BLaER1 treated with 17β-estradiol and CSF1 and Interleukin-3, amounts not matched to agents 10 nM and 100 nM (cell line): Measurements from ENCODE around the gene SCFD2.

Experiments
- H3K27ac ChIP-seq, 11 experiments: shearing (Covaris generic); formaldehyde crosslinking; 2 replicates each; pipeline ENCODE4 v1.8.1; 2022
- H3K27me3 ChIP-seq, 11 experiments: shearing (Covaris generic); formaldehyde crosslinking; 2 replicates each; pipeline ENCODE4 v1.8.1; 2022
- H3K36me3 ChIP-seq, 11 experiments: shearing (Covaris generic); formaldehyde crosslinking; 2 replicates each; pipeline ENCODE4 v1.8.1; 2022
- H3K4me1 ChIP-seq, 10 experiments: shearing (Covaris generic); formaldehyde crosslinking; 2 replicates each; pipeline ENCODE4 v1.8.1; 2022
- H3K4me2 ChIP-seq, 11 experiments: shearing (Covaris generic); formaldehyde crosslinking; 2 replicates each; pipeline ENCODE4 v1.8.1; 2022
- H3K4me3 ChIP-seq, 10 experiments: shearing (Covaris generic); formaldehyde crosslinking; 2 replicates each; pipeline ENCODE4 v1.8.1; 2022
- H3K9ac ChIP-seq, 11 experiments: shearing (Covaris generic); formaldehyde crosslinking; 2 replicates each; pipeline ENCODE4 v1.8.1; 2022
- H3K9me3 ChIP-seq, 11 experiments: shearing (Covaris generic); formaldehyde crosslinking; replicated peaks in 1 of 11; 2 replicates each; pipeline ENCODE4 v1.8.1; 2022
- H4K20me1 ChIP-seq, 11 experiments: shearing (Covaris generic); formaldehyde crosslinking; 2 replicates each; pipeline ENCODE4 v1.8.1; 2022
- Cebpa-rat ChIP-seq, 11 experiments: shearing (Covaris generic); IDR thresholded peaks; 2 replicates each; pipeline ENCODE4 v1.8.1; 2022

SCFD2 gene

DNA sequence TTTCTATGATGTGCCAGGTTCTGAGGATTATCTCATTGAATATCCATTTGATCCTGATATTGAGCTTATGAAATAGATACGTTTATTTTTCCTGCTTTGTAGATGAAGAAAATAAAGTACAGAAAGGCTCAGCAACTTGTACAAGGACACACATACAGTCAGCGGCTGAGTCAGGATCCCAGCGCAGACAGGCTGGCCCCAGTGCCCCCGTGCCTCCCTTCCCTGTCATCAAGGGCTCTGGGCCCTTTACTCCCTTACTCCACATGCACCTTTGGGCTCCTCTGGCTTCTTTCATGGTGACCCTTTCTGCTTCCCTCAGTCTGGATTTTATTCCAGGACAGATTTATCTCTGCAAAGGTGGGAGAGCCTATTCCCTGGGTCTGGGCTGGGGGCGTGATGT, 490.9 kb downstream of the SCFD2 start:
- H3K4me1 ChIP-seq: peaks cover 0 to 15% (median 8%) of the 10 kb centered on the region in 10 experiments; a peak in 13 of 20 replicates
- peaks cover 6 to 40% (median 19%) of the 10 kb centered on the region in 11 experiments; a peak in 16 of 22 replicates for H3K36me3 ChIP-seq
- TF ChIP-seq Cebpa-rat (IDR thresholded peaks at IDR 0.05): no peak
- H4K20me1 ChIP-seq: no peaks in the 10 kb centered on the region
- no peak overlapping the region for H3K4me2 ChIP-seq
- no peak overlapping the region for H3K27ac ChIP-seq
- no peak overlapping the region for H3K9ac ChIP-seq
- H3K4me3 ChIP-seq: no peak overlapping the region
- H3K9me3 ChIP-seq: no peaks in the 10 kb centered on the region
- no peaks in the 10 kb centered on the region for H3K27me3 ChIP-seq

DNA sequence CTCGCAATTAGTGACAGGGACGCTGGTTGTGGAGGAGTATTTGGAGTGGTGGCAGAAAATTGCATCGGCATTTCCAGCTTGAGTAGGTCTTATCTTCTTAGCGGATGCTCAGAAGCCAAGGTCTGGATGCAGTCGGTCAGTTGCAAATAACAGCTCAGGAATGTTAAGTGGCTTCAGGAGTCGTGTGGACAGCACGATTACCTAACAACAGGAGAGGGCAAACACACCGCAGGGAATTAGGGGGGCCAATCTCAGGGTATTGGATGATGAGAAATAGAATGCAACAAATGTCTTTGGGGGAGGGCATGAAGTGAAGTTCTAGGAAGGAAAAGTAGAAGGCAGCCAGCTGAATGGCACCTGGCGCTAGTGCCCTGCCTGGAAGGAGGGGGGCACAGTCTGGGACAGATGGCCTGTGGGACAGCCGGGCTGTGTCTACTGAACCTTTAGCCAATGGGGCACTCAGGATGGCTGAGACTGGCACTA, 492.0 kb downstream of the SCFD2 start:
- no peaks in the 10 kb centered on the region for H3K27me3 ChIP-seq
- no peaks in the 10 kb centered on the region for H4K20me1 ChIP-seq
- no peak overlapping the region for H3K4me3 ChIP-seq
- no peak overlapping the region for H3K9ac ChIP-seq
- peaks cover 6 to 40% (median 19%) of the 10 kb centered on the region in 11 experiments; a peak in 16 of 22 replicates for H3K36me3 ChIP-seq
- no peaks in the 10 kb centered on the region for H3K9me3 ChIP-seq
- TF ChIP-seq Cebpa-rat (IDR thresholded peaks at IDR 0.05): no peak
- peaks cover 0 to 15% (median 8%) of the 10 kb centered on the region in 10 experiments; a peak in 13 of 20 replicates for H3K4me1 ChIP-seq
- no peak overlapping the region for H3K4me2 ChIP-seq
- H3K27ac ChIP-seq: no peak overlapping the region

- Histone ChIP-seq H3K9me3 (no peaks in the 10 kb centered on the region), H3K4me3 (no peak overlapping the region), H3K9ac (no peak overlapping the region), H3K4me1 (peaks cover 0 to 15% (median 8%) of the 10 kb centered on the region in 10 experiments; a peak in 13 of 20 replicates), H3K36me3 (peaks cover 6 to 40% (median 19%) of the 10 kb centered on the region in 11 experiments; a peak in 16 of 22 replicates), H3K27ac (no peak overlapping the region), H3K4me2 (no peak overlapping the region), H3K27me3 (no peaks in the 10 kb centered on the region), H4K20me1 (no peaks in the 10 kb centered on the region)
- TF ChIP-seq Cebpa-rat (IDR thresholded peaks at IDR 0.05): no peak
These were observed 492.7 kb downstream of the SCFD2 start for GRCh38 chr4:52873191-52873590.

DNA sequence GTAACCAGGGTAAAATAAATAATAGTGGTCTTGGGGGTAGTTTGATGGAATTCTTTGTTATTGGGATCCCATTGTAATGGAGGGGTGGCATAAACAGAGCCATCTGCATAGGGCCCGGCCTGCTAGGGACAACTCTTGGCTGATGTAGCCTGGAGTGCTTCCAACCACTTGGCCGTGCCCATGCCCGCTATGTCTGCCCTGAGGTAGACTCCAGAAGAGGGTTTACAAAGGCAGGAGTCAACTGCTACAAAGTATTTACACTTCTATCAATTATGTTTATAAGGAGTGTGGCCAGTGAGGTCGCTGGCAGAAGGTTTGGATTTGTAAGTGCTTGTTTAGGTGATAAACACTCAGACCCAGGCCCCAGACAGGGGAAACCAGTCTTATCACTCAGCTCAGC, 495.6 kb downstream of the SCFD2 start:
- no peak overlapping the region for H3K27ac ChIP-seq
- no peak overlapping the region for H3K4me3 ChIP-seq
- H3K27me3 ChIP-seq: no peaks in the 10 kb centered on the region
- no peaks in the 10 kb centered on the region for H3K4me1 ChIP-seq
- no peak overlapping the region for H3K9ac ChIP-seq
- TF ChIP-seq Cebpa-rat (IDR thresholded peaks at IDR 0.05): no peak
- peaks cover 6 to 45% (median 24%) of the 10 kb centered on the region in 11 experiments; a peak in 16 of 22 replicates for H3K36me3 ChIP-seq
- H4K20me1 ChIP-seq: no peaks in the 10 kb centered on the region
- no peak overlapping the region for H3K4me2 ChIP-seq
- H3K9me3 ChIP-seq: no peaks in the 10 kb centered on the region

- peaks cover 6 to 45% (median 24%) of the 10 kb centered on the region in 11 experiments; a peak in 16 of 22 replicates for H3K36me3 ChIP-seq
- H3K9me3 ChIP-seq: no peaks in the 10 kb centered on the region
- no peak overlapping the region for H3K4me3 ChIP-seq
- no peaks in the 10 kb centered on the region for H3K27me3 ChIP-seq
- no peak overlapping the region for H3K27ac ChIP-seq
- no peak overlapping the region for H3K4me2 ChIP-seq
- no peaks in the 10 kb centered on the region for H3K4me1 ChIP-seq
- no peak overlapping the region for H3K9ac ChIP-seq
- no peaks in the 10 kb centered on the region for H4K20me1 ChIP-seq
- TF ChIP-seq Cebpa-rat (IDR thresholded peaks at IDR 0.05): no peak
These were observed 496.2 kb downstream of the SCFD2 start for GRCh38 chr4:52869656-52870055.

DNA sequence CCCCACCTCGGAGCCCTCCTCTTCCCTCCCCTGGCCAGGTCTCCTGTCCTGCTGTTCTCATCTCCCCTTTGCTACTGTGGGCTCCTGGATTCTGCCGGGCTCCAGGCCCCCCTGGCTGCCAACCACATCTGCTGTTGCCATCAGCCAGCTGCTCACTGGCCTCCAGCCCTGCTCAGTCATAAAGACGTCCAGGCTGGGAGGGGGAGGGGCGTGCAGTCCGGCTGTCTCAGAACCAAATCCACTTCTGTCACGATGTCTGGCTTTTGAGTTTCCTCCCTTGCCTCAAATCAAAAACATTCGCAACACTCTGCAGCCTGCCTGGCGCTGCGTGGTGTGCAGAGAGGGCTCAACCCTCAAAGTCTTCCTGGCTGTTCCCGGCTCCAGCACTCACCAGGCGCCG, 496.7 kb downstream of the SCFD2 start:
- Histone ChIP-seq H3K27me3 (no peaks in the 10 kb centered on the region), H3K4me1 (no peaks in the 10 kb centered on the region), H3K36me3 (peaks cover 6 to 43% (median 23%) of the 10 kb centered on the region in 11 experiments; a peak in 16 of 22 replicates), H3K9ac (no peak overlapping the region), H3K4me2 (no peak overlapping the region), H3K27ac (no peak overlapping the region), H3K9me3 (no peaks in the 10 kb centered on the region), H3K4me3 (no peak overlapping the region), H4K20me1 (no peaks in the 10 kb centered on the region)
- TF ChIP-seq Cebpa-rat (IDR thresholded peaks at IDR 0.05): no peak

DNA sequence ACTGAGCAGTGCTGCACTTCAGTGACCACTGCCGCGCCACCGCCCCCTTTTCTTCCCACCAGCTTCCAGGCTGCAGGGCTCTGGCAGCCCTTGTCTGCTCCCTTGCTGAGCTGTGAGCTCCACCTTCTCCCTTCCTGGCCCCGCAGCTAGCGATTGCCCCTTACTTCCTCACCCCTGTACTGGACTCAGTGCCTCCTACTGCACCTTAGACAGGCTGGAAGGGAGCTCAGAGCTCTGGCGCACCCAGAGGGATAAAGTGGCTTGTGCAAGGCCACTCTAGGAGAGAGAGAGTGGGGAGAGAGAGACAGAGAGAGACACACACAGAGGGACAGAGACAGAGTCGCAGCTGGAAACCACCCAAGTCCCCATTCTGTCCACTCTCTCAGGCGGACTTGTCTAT, 497.7 kb downstream of the SCFD2 start:
- TF ChIP-seq Cebpa-rat (IDR thresholded peaks at IDR 0.05): no peak
- H3K27ac ChIP-seq: no peak overlapping the region
- no peaks in the 10 kb centered on the region for H4K20me1 ChIP-seq
- H3K9ac ChIP-seq: no peak overlapping the region
- H3K27me3 ChIP-seq: peaks cover 1 to 7% (median 4%) of the 10 kb centered on the region in 11 experiments; a peak in 21 of 22 replicates
- H3K4me1 ChIP-seq: no peaks in the 10 kb centered on the region; a peak in 1 of 20 replicates
- no peak overlapping the region for H3K4me3 ChIP-seq
- peaks cover 6 to 33% (median 17%) of the 10 kb centered on the region in 11 experiments; a peak in 15 of 22 replicates for H3K36me3 ChIP-seq
- H3K4me2 ChIP-seq: no peak overlapping the region
- H3K9me3 ChIP-seq: peaks cover 0 to 2% (median 0%) of the 10 kb centered on the region in 11 experiments; a peak in 4 of 22 replicates

DNA sequence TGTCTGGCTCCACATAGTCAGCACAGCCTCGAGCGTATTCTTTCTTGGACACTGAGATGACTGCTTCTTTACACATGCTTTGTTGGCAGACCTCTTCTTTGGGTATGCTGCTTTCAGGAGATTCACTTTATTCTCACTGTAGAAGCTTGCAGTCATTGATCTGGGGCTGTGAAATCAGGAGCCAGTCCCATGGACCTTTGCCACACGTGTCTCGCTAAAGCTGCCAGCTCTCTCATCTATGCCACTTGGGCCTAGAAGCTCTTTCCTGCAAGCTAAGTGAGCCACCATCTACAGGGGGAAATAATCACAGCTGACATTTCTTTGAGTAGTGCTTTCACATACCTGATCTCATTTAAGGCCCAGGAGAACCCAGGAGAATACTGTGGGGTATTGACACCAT, 498.7 kb downstream of the SCFD2 start:
- H3K4me2 ChIP-seq: no peak overlapping the region
- peaks cover 0 to 8% (median 6%) of the 10 kb centered on the region in 10 experiments; a peak in 15 of 20 replicates for H3K4me1 ChIP-seq
- peaks cover 0 to 4% (median 0%) of the 10 kb centered on the region in 11 experiments; a peak in 1 of 22 replicates for H4K20me1 ChIP-seq
- H3K9ac ChIP-seq: no peak overlapping the region
- no peak overlapping the region for H3K4me3 ChIP-seq
- H3K36me3 ChIP-seq: peaks cover 6 to 24% (median 14%) of the 10 kb centered on the region in 11 experiments; a peak in 15 of 22 replicates
- H3K27ac ChIP-seq: no peak overlapping the region
- peaks cover 5 to 12% (median 7%) of the 10 kb centered on the region in 11 experiments; a peak in 18 of 22 replicates for H3K9me3 ChIP-seq
- TF ChIP-seq Cebpa-rat (IDR thresholded peaks at IDR 0.05): no peak
- peaks cover 11 to 17% (median 14%) of the 10 kb centered on the region in 11 experiments for H3K27me3 ChIP-seq

DNA sequence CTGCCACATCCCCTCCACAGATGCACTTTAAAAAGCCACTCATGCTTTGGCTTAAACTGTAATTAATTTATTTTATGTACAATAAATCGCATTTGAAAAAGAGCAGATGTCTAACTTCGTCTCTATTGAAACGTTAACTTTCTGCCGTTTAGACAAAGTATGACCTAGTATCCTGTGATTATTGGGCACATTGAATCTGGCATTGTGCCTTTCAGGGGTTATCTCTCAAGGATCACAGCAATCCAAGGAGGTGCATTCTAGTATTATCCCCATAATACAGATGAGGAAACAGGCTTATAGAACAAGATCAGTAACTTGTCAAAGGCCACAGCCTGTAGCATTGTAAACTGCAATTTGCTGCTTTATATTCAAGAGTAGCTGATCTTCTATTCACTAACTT, 499.1 kb downstream of the SCFD2 start:
- no peak overlapping the region for H3K4me2 ChIP-seq
- H3K27ac ChIP-seq: no peak overlapping the region
- H3K9me3 ChIP-seq: peaks cover 9 to 16% (median 11%) of the 10 kb centered on the region in 11 experiments; a peak in 18 of 22 replicates
- H3K36me3 ChIP-seq: peaks cover 6 to 19% (median 12%) of the 10 kb centered on the region in 11 experiments; a peak in 14 of 22 replicates
- H4K20me1 ChIP-seq: peaks cover 0 to 4% (median 0%) of the 10 kb centered on the region in 11 experiments; a peak in 1 of 22 replicates
- H3K27me3 ChIP-seq: peaks cover 15 to 21% (median 18%) of the 10 kb centered on the region in 11 experiments
- TF ChIP-seq Cebpa-rat (IDR thresholded peaks at IDR 0.05): no peak
- no peak overlapping the region for H3K4me3 ChIP-seq
- H3K4me1 ChIP-seq: peaks cover 1 to 10% (median 8%) of the 10 kb centered on the region in 10 experiments; a peak in 17 of 20 replicates
- H3K9ac ChIP-seq: no peak overlapping the region
